ENCODE data around the gene SCAPER. TPM values are rescaled to one million over a fixed set of nuclear protein-coding genes. Genes with fewer than 3 reads are reported as not detected.
A peak's percentile ranks its signal among the peaks of the same experiment; 100 is the strongest.

SCAPER gene
- total and polyA plus RNA-seq, 2 donors: 15.7 to 15.9 TPM

- H3K36me3 ChIP-seq (ENCODE audit: control insufficient read depth in 2 of 2, insufficient read depth in 2 of 2, low read length in 1 of 2): no peaks in the 10 kb centered on the region
- peaks cover 71 to 90% of the 10 kb centered on the region in 2 donors for H3K27me3 ChIP-seq (ENCODE audit: control insufficient read depth in 2 of 2, insufficient read depth in 1 of 2, low read length in 1 of 2)
- no peak for DNase-seq (ENCODE audit: low read depth in 6 of 9, low spot score in 9 of 9)
- H3K4me3 ChIP-seq (ENCODE audit: low read length in 2 of 2): peak overlapping the region in 1 of 2 donors; percentile 36
- peaks cover 0 to 10% of the 10 kb centered on the region in 2 donors for H3K9me3 ChIP-seq (ENCODE audit: control insufficient read depth in 2 of 2, insufficient read depth in 1 of 2, low read length in 1 of 2)
- WGBS: 32% methylated on average over 44 of the region's 44 CpGs
- peaks cover 6 to 35% of the 10 kb centered on the region in 2 donors for H3K4me1 ChIP-seq (ENCODE audit: control insufficient read depth in 2 of 2, insufficient read depth in 2 of 2, low read length in 2 of 2)
- H3K27ac ChIP-seq (ENCODE audit: low read depth in 1 of 2, low read length in 1 of 2): no peak overlapping the region
Observed at GRCh38 chr15:76334438-76335306, 570.5 kb downstream of the SCAPER start.

- DNase-seq (ENCODE audit: low read depth in 6 of 9, low spot score in 9 of 9): no peak
- H3K9me3 ChIP-seq (ENCODE audit: control insufficient read depth in 2 of 2, insufficient read depth in 1 of 2, low read length in 1 of 2): peaks cover 0 to 10% of the 10 kb centered on the region in 2 donors
- no peaks in the 10 kb centered on the region for H3K36me3 ChIP-seq (ENCODE audit: control insufficient read depth in 2 of 2, insufficient read depth in 2 of 2, low read length in 1 of 2)
- 60% methylated on average over 9 of the region's 9 CpGs for WGBS
- peaks cover 6 to 30% of the 10 kb centered on the region in 2 donors for H3K4me1 ChIP-seq (ENCODE audit: control insufficient read depth in 2 of 2, insufficient read depth in 2 of 2, low read length in 2 of 2)
- H3K4me3 ChIP-seq (ENCODE audit: low read length in 2 of 2): no peak overlapping the region
- H3K27me3 ChIP-seq (ENCODE audit: control insufficient read depth in 2 of 2, insufficient read depth in 1 of 2, low read length in 1 of 2): peaks cover 63 to 90% of the 10 kb centered on the region in 2 donors
- H3K27ac ChIP-seq (ENCODE audit: low read depth in 1 of 2, low read length in 1 of 2): no peak overlapping the region
Observed at GRCh38 chr15:76333720-76334437, 571.3 kb downstream of the SCAPER start.

GRCh38 chr15:76333309-76333708 lies 571.8 kb downstream of the SCAPER start:
- DNase-seq (ENCODE audit: low read depth in 6 of 9, low spot score in 9 of 9): no peak
- whole genome bisulfite sequencing: 100% methylated on average over 1 of the region's 1 CpG

GRCh38 chr15:76332796-76333195 lies 572.3 kb downstream of the SCAPER start:
- peaks cover 6 to 28% of the 10 kb centered on the region in 2 donors for H3K4me1 ChIP-seq (ENCODE audit: control insufficient read depth in 2 of 2, insufficient read depth in 2 of 2, low read length in 2 of 2)
- H3K36me3 ChIP-seq (ENCODE audit: control insufficient read depth in 2 of 2, insufficient read depth in 2 of 2, low read length in 1 of 2): no peaks in the 10 kb centered on the region
- H3K27ac ChIP-seq (ENCODE audit: low read depth in 1 of 2, low read length in 1 of 2): no peak overlapping the region
- H3K4me3 ChIP-seq (ENCODE audit: low read length in 2 of 2): no peak overlapping the region
- H3K27me3 ChIP-seq (ENCODE audit: control insufficient read depth in 2 of 2, insufficient read depth in 1 of 2, low read length in 1 of 2): peaks cover 53 to 87% of the 10 kb centered on the region in 2 donors
- WGBS: 97% methylated on average over 1 of the region's 1 CpG
- H3K9me3 ChIP-seq (ENCODE audit: control insufficient read depth in 2 of 2, insufficient read depth in 1 of 2, low read length in 1 of 2): peaks cover 0 to 10% of the 10 kb centered on the region in 2 donors
- DNase-seq (ENCODE audit: low read depth in 6 of 9, low spot score in 9 of 9): no peak

More at GRCh38 chr15:76333309-76333708, 571.8 kb downstream of the SCAPER start:
- Histone ChIP-seq H3K4me3 (ENCODE audit: low read length in 2 of 2) (no peak overlapping the region), H3K9me3 (ENCODE audit: control insufficient read depth in 2 of 2, insufficient read depth in 1 of 2, low read length in 1 of 2) (peaks cover 0 to 10% of the 10 kb centered on the region in 2 donors), H3K4me1 (ENCODE audit: control insufficient read depth in 2 of 2, insufficient read depth in 2 of 2, low read length in 2 of 2) (peaks cover 6 to 30% of the 10 kb centered on the region in 2 donors), H3K27me3 (ENCODE audit: control insufficient read depth in 2 of 2, insufficient read depth in 1 of 2, low read length in 1 of 2) (peaks cover 58 to 88% of the 10 kb centered on the region in 2 donors), H3K36me3 (ENCODE audit: control insufficient read depth in 2 of 2, insufficient read depth in 2 of 2, low read length in 1 of 2) (no peaks in the 10 kb centered on the region), H3K27ac (ENCODE audit: low read depth in 1 of 2, low read length in 1 of 2) (no peak overlapping the region)

GRCh38 chr15:76330080-76330680 lies 575.0 kb downstream of the SCAPER start:
- no peak overlapping the region for H3K27ac ChIP-seq (ENCODE audit: low read depth in 1 of 2, low read length in 1 of 2)
- peaks cover 0 to 5% of the 10 kb centered on the region in 2 donors for H3K9me3 ChIP-seq (ENCODE audit: control insufficient read depth in 2 of 2, insufficient read depth in 1 of 2, low read length in 1 of 2)
- no peak for DNase-seq (ENCODE audit: low read depth in 6 of 9, low spot score in 9 of 9)
- no peaks in the 10 kb centered on the region for H3K36me3 ChIP-seq (ENCODE audit: control insufficient read depth in 2 of 2, insufficient read depth in 2 of 2, low read length in 1 of 2)
- H3K4me3 ChIP-seq (ENCODE audit: low read length in 2 of 2): no peak overlapping the region
- H3K4me1 ChIP-seq (ENCODE audit: control insufficient read depth in 2 of 2, insufficient read depth in 2 of 2, low read length in 2 of 2): peaks cover 0 to 2% of the 10 kb centered on the region in 2 donors
- 76% methylated on average over 7 of the region's 7 CpGs for WGBS
- peaks cover 29 to 78% of the 10 kb centered on the region in 2 donors for H3K27me3 ChIP-seq (ENCODE audit: control insufficient read depth in 2 of 2, insufficient read depth in 1 of 2, low read length in 1 of 2)

GRCh38 chr15:76328958-76329357 lies 576.2 kb downstream of the SCAPER start:
- Histone ChIP-seq H3K9me3 (ENCODE audit: control insufficient read depth in 2 of 2, insufficient read depth in 1 of 2, low read length in 1 of 2) (no peaks in the 10 kb centered on the region), H3K36me3 (ENCODE audit: control insufficient read depth in 2 of 2, insufficient read depth in 2 of 2, low read length in 1 of 2) (no peaks in the 10 kb centered on the region), H3K4me3 (ENCODE audit: low read length in 2 of 2) (no peak overlapping the region), H3K27me3 (ENCODE audit: control insufficient read depth in 2 of 2, insufficient read depth in 1 of 2, low read length in 1 of 2) (peaks cover 20 to 74% of the 10 kb centered on the region in 2 donors), H3K27ac (ENCODE audit: low read depth in 1 of 2, low read length in 1 of 2) (no peak overlapping the region), H3K4me1 (ENCODE audit: control insufficient read depth in 2 of 2, insufficient read depth in 2 of 2, low read length in 2 of 2) (no peaks in the 10 kb centered on the region)
- DNase-seq (ENCODE audit: low read depth in 6 of 9, low spot score in 9 of 9): no peak
- 93% methylated on average over 4 of the region's 4 CpGs for WGBS

- Histone ChIP-seq H3K27ac (ENCODE audit: low read depth in 1 of 2, low read length in 1 of 2) (no peak overlapping the region), H3K9me3 (ENCODE audit: control insufficient read depth in 2 of 2, insufficient read depth in 1 of 2, low read length in 1 of 2) (no peaks in the 10 kb centered on the region), H3K27me3 (ENCODE audit: control insufficient read depth in 2 of 2, insufficient read depth in 1 of 2, low read length in 1 of 2) (peaks cover 16 to 73% of the 10 kb centered on the region in 2 donors), H3K4me1 (ENCODE audit: control insufficient read depth in 2 of 2, insufficient read depth in 2 of 2, low read length in 2 of 2) (no peaks in the 10 kb centered on the region), H3K36me3 (ENCODE audit: control insufficient read depth in 2 of 2, insufficient read depth in 2 of 2, low read length in 1 of 2) (no peaks in the 10 kb centered on the region), H3K4me3 (ENCODE audit: low read length in 2 of 2) (no peak overlapping the region)
- no peak for DNase-seq (ENCODE audit: low read depth in 6 of 9, low spot score in 9 of 9)
- WGBS: 95% methylated on average over 8 of the region's 8 CpGs
Observed at GRCh38 chr15:76328106-76328696, 576.9 kb downstream of the SCAPER start.

- Histone ChIP-seq H3K36me3 (ENCODE audit: control insufficient read depth in 2 of 2, insufficient read depth in 2 of 2, low read length in 1 of 2) (no peaks in the 10 kb centered on the region), H3K4me1 (ENCODE audit: control insufficient read depth in 2 of 2, insufficient read depth in 2 of 2, low read length in 2 of 2) (no peaks in the 10 kb centered on the region), H3K4me3 (ENCODE audit: low read length in 2 of 2) (no peak overlapping the region), H3K27ac (ENCODE audit: low read depth in 1 of 2, low read length in 1 of 2) (no peak overlapping the region), H3K27me3 (ENCODE audit: control insufficient read depth in 2 of 2, insufficient read depth in 1 of 2, low read length in 1 of 2) (peaks cover 9 to 71% of the 10 kb centered on the region in 2 donors), H3K9me3 (ENCODE audit: control insufficient read depth in 2 of 2, insufficient read depth in 1 of 2, low read length in 1 of 2) (no peaks in the 10 kb centered on the region)
- DNase-seq (ENCODE audit: low read depth in 6 of 9, low spot score in 9 of 9): no peak
- WGBS: 94% methylated on average over 8 of the region's 8 CpGs
Observed at GRCh38 chr15:76327191-76328105, 577.7 kb downstream of the SCAPER start.

All from thymus (tissue), 11 donors.